HPDE6-E6E7 (cell line): Measurements from ENCODE around the gene TTLL9.

ENCODE experiments used
- DNase-seq: peaks from one replicate; pipeline ENCODE4 v3.0.0; 2011; ENCODE audit warnings: missing footprints; ENCODE audit errors: extremely low spot score

Gene TTLL9

GRCh38 chr20:31836853-31837608, 33.4 kb upstream of the TTLL9 start:
- DNase-seq = no peak

- no peak for DNase-seq
Measured at GRCh38 chr20:31837896-31838397, 32.5 kb upstream of the TTLL9 start.

- no peak for DNase-seq
Measured at GRCh38 chr20:31838646-31839292, 31.7 kb upstream of the TTLL9 start.

GRCh38 chr20:31839782-31840487, 30.5 kb upstream of the TTLL9 start:
- DNase-seq = no peak

- no peak for DNase-seq
Measured at GRCh38 chr20:31840906-31841816, 29.3 kb upstream of the TTLL9 start.

- DNase-seq = no peak
Measured at GRCh38 chr20:31841928-31842327, 28.5 kb upstream of the TTLL9 start.

GRCh38 chr20:31842471-31843157, 27.8 kb upstream of the TTLL9 start:
- no peak for DNase-seq

GRCh38 chr20:31843288-31843687, 27.1 kb upstream of the TTLL9 start:
- DNase-seq = no peak

GRCh38 chr20:31843881-31844280, 26.6 kb upstream of the TTLL9 start:
- DNase-seq = no peak

GRCh38 chr20:31844737-31845299, 25.6 kb upstream of the TTLL9 start:
- no peak for DNase-seq

GRCh38 chr20:31845300-31845863, 25.1 kb upstream of the TTLL9 start, which contains the start of gene FOXS1:
Gene FOXS1, minus strand, starts transcription at chr20:31845604. Its CDS starts 62 bp downstream, at chr20:31845542.
- DNase-seq = no peak

GRCh38 chr20:31846793-31847138, 23.7 kb upstream of the TTLL9 start:
- DNase-seq = no peak

- no peak for DNase-seq
Measured at GRCh38 chr20:31848088-31848999, 22.1 kb upstream of the TTLL9 start.

GRCh38 chr20:31849306-31849930, 21.0 kb upstream of the TTLL9 start:
- no peak for DNase-seq

GRCh38 chr20:31851240-31851955, 19.0 kb upstream of the TTLL9 start:
- no peak for DNase-seq

GRCh38 chr20:31853481-31853880, 17.0 kb upstream of the TTLL9 start:
- DNase-seq = no peak

- DNase-seq = no peak
Measured at GRCh38 chr20:31856516-31856915, 13.9 kb upstream of the TTLL9 start.
